NB4 (cell line): ENCODE results near the gene RGS2.

ENCODE experiments used
- DNase-seq: peaks from one replicate; pipeline ENCODE4 v3.0.0; 2010; ENCODE audit warnings: low read depth
- H3K4me3 ChIP-seq: one replicate; pipeline ENCODE4 v1.5.1; 2011; ENCODE audit warnings: mild to moderate bottlenecking, low read depth, low read length, moderate library complexity
- CTCF ChIP-seq: IDR thresholded peaks from one replicate; pipeline ENCODE4 v1.5.1; 2012; ENCODE audit warnings: low read depth, low read length
- MAX ChIP-seq: IDR thresholded peaks from 2 replicates; pipeline ENCODE4 v1.6.1; 2011; ENCODE audit warnings: low read depth, low read length
- MYC ChIP-seq: IDR thresholded peaks from 2 replicates; pipeline ENCODE4 v1.6.1; 2011; ENCODE audit warnings: low read depth, low read length
- POLR2A ChIP-seq: IDR thresholded peaks from 2 replicates; pipeline ENCODE4 v1.6.1; 2011; ENCODE audit warnings: mild to moderate bottlenecking; ENCODE audit not compliant: insufficient read length; ENCODE audit errors: extremely low read depth

RGS2 gene

DNA sequence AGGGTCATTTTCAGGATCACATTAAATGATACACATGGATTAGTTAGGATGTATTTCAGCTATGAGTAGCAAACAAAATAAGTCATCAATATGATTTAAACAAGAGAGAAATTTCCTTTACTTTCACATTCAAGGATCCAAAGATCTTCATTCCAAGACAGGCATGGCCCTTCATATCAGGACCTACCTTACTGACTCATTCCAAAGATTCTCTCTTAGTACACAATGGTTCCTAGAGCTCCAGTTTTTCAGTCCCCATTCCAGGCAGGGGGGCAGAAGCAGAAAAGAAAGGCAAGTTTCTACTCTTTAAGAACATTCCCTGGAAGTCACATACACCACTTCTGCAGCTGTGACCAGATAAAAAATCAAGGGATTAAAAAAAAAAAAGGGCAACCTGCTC lies 23.7 kb downstream of the RGS2 start:
- DNase-seq, result no peak
- TF ChIP-seq MYC (no peak), CTCF (no peak), POLR2A (no peak), MAX (no peak)
- H3K4me3 ChIP-seq, result no peak overlapping the region

GRCh38 chr1:192835116-192835515 lies 26.3 kb downstream of the RGS2 start:
- DNase-seq, result no peak
- H3K4me3 ChIP-seq, result no peak overlapping the region
- TF ChIP-seq MAX, result no peak
- TF ChIP-seq MYC, result no peak
- TF ChIP-seq POLR2A, result no peak
- no peak for TF ChIP-seq CTCF

DNA sequence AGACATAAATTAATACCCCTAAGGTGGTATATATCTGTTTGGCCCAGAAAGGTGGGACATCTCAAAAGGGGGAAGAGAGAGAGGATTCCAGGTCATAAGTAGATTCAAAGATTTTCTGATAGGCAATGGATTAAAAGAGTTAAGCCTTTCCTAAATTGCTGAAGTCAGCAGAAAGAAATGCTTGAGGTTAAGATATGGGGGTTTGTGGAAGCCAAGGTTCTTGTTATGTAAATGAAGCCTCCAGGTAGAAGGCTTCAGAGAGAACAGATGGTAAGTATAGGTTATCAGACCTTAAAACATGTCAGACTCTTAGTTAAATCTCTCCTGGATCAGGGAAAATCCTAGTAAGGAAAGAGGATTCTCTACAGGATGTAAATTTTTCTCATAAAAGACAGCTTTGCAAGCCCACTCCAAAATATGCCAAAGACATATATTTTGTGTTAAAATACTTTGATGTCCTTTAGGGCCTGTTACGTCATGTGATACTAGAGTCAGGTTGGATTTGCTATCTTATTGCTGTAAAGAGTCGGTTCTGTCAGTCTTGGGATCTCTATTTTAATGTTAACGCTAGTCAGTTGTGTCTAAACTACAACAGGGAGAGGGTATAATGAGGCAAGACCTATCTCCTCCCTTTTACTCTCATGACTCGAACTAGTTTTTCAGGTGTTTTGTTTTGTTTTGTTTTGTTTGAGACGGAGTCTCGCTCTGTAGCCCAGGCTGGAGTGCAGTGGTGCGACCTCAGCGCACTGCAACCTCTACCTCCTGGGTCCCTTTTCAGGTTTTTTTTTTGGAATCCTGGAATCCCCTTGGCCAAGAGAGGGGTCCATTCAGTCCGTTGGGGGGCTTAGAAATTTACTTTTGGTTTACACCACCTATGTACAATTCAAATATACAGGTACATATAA lies 30.6 kb downstream of the RGS2 start:
- DNase-seq, result no peak
- TF ChIP-seq POLR2A, result no peak
- no peak for TF ChIP-seq CTCF
- TF ChIP-seq MAX, result no peak
- no peak for TF ChIP-seq MYC
- H3K4me3 ChIP-seq, result no peak overlapping the region

DNA sequence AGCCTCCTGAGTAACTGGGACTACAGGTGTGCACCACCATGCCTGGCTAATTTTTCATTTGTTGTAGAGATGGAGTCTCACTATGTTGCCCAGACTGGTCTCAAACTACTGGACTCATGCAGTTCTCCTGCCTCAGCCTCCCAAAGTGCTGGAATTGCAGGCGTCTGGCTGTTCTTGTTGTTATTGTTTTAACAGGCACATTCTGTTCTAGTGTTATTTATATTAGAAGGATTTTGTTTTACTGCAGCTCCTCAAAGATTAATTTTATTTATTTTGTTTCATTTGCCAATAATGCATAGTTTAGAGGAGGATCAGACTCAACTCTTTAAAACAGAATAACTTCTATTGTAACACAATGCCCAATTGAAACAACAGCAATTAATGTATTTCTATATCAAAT lies 35.5 kb downstream of the RGS2 start:
- DNase-seq, result no peak
- H3K4me3 ChIP-seq, result no peak overlapping the region
- no peak for TF ChIP-seq POLR2A

GRCh38 chr1:192846950-192847349 lies 38.1 kb downstream of the RGS2 start:
- TF ChIP-seq MYC (no peak), CTCF (no peak), MAX (no peak), POLR2A (no peak)
- no peak for DNase-seq

GRCh38 chr1:192849011-192849410 lies 40.2 kb downstream of the RGS2 start:
- no peak for TF ChIP-seq MYC
- TF ChIP-seq POLR2A, result no peak
- TF ChIP-seq MAX, result no peak
- TF ChIP-seq CTCF, result no peak
- H3K4me3 ChIP-seq, result no peak overlapping the region
- no peak for DNase-seq

More at GRCh38 chr1:192846950-192847349, 38.1 kb downstream of the RGS2 start:
- H3K4me3 ChIP-seq, result no peak overlapping the region
